Hepatocyte (in vitro differentiated cells): Measurements from ENCODE around the gene TMPRSS11A.

ENCODE experiments used
- CTCF ChIP-seq: fragments of 200-600 bp; sonication (generic); IDR thresholded peaks from 2 replicates; pipeline ENCODE4 v1.5.1; 2016; ENCODE audit warnings: antibody characterized with exemption, mild to moderate bottlenecking; ENCODE audit not compliant: poor library complexity
- EZH2 ChIP-seq: fragments of 200-600 bp; sonication (generic); IDR thresholded peaks from 2 replicates; pipeline ENCODE4 v1.6.1; 2016; ENCODE audit warnings: antibody characterized with exemption, mild to moderate bottlenecking, borderline replicate concordance
- EZH2phosphoT487 ChIP-seq: fragments of 200-600 bp; sonication (generic); IDR thresholded peaks from one replicate; pipeline ENCODE4 v1.6.1; 2018; ENCODE audit warnings: antibody characterized with exemption, mild to moderate bottlenecking, low read depth, moderate library complexity; ENCODE audit not compliant: unreplicated experiment, severe bottlenecking

GRCh38 chr4:67886281-67886680, 77.0 kb downstream of the TMPRSS11A start:
- TF ChIP-seq CTCF: no peak
- TF ChIP-seq EZH2phosphoT487: no peak
- TF ChIP-seq EZH2: no peak
